NCI-H1930 (cell line): Measurements from ENCODE around the gene ACE2.
A peak's percentile ranks its signal among the peaks of the same experiment; 100 is the strongest.

Experiments
- DNase-seq, 2 experiments: peaks; one replicate each; lab custom pipeline; 2025; lab: John Stamatoyannopoulos, UW

ACE2 gene

DNA sequence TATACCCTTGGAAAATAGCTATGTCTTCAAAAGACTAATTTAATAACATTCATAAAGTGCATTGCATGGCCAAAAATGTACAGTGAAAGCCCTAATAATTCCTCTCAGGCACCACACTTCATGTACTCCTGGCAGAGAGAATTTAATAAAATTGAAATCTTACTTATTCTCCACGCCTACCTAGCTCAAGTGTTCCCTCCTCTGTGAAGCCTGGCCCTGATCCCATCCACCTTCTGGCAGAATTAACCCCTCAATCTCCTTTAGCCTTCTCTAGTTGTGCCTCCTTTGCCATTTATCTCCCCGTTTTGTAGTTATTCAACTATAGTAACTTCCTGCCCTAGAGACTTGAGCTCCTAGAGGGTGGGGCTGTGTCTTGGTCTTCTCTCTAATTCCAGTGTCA, 26.7 kb downstream of the ACE2 start:
- no peak for DNase-seq

DNA sequence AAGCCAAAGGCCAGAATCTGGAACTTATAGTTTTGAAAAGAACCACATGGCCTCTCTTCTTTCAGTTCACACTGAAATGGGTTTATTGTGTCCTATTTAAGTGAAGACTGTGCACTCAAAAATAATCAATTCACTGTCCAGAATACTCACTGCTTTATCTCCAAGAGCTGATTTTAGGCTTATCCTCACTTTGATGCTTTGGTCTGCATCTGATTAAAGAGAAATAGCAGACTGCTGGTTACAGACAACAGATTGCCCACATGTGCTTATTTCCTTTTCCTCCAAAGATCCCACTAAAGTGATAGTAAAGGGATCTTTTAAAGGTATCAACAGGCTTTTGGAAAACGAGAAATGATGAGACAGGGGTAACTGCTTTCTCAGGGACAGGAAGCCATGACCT, 30.6 kb downstream of the ACE2 start:
- DNase-seq, result no peak

DNA sequence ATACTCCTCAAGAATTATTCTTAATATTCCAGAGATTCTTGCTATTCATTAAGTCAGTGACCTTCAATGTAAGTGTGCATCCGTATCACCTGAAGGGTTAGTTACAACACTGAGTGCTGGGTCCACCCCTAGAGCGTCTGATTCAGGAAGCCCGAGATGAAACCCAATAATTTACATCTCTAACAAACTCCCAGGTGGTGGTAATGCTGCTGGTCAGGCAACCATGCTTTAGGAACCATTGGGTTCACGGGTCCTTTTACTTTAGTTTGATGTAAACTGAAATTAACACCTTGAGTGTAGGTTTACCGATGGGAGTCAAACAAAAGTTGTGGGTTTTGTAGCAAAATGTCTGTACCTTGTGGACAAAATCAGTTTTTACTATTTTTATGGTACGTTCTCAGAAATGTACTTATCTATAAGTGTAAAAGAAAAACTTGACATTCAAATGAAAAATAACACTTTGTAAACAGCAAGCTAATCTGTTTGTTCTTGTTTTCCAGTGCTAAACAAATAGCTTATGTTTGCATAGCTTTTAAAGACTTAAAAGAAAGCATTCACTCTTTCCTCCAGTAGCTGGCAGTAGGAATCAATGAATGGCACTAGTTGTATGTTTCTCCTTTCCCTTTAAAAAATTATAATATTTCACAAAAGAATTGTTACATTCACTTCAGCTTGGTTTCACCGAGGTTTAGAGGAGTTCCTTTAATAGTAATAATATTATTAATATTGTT, 32.7 kb downstream of the ACE2 start:
- no peak for DNase-seq

DNA sequence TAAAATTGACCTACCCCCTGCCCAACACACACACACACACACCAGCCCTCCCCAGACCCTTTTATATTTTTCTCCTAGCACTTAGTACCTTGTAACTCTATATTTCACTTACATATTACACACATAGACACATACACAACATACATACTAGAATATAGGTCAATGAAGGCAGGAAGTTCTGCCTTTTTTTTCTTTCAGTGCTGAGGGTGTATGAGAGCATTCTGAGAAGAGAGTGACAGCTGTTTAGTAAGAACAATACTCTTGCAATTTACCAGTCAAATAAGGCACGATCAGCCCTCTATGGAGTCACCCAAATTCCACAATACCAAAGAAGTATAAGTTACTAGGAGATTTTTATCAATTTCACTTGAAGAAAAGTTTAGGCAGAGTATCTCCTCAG, 33.5 kb downstream of the ACE2 start:
- no peak for DNase-seq

DNA sequence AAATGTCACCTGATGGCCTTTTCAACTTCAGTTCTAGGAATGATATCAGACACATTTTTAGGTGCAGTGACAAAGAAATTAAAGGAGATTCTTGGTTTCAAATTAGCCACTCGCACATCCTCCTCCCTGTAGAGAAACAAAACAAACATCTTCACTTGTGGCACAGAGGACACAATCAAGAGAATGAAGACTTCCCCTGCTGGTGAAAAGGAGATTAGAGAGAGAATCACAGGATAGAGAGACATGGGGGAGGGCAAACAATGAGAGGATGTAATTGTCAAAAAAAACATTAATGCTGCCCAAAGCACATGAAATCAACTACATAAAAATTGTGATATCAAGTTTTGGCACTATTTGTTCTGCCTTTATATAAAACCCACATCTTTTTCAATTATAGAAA, 34.5 kb downstream of the ACE2 start:
- no peak for DNase-seq

DNA sequence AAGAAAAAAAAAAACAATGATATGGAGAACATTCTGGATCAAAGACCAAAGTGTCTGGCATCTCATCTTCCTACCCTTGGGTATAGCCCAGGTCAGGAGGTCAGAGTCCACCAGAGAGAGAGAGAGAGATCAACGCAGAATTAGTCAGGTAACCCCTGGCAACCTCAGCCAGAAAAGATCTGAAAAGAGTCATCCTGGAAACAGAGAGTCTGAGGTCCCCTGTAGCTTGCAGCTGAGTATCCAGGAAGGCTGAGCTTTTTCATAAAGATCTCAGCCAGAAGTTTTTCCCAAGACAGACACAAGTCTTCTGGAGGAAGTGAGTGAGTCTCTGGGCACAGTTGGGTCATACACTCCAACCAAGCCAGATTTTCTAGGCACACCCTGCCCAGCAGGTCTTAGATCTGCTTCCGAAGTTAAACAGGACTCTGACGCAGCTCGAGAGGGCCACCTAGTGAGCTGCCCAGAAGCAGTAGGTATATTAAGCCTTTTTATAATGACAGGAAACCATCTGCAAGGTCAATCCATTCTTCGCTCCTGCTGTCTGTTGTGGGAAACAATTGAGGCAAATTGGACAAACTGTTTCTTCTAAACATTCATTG, 35.7 kb downstream of the ACE2 start:
- DNase-seq, result peak in 1 of 2 experiments; percentile 2

DNA sequence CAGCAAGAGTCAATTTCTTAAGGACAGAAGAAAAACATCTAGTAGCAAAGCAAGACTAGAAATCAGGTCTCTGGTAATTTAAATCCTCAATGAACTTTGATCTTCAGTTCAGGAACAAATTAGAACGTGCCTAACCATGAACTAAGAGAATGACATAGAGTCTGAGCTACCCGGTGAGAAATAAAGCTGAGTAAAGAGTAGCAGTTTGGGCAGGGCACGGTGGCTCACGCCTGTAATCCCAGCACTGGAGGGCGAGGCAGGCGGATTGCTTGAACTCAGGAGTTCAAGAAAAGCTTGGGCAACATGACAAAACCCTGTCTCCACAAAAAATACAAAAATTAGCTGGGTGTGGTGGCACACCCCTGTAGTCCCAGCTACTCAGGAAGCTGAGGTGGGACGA, 37.7 kb downstream of the ACE2 start:
- DNase-seq, result no peak

DNA sequence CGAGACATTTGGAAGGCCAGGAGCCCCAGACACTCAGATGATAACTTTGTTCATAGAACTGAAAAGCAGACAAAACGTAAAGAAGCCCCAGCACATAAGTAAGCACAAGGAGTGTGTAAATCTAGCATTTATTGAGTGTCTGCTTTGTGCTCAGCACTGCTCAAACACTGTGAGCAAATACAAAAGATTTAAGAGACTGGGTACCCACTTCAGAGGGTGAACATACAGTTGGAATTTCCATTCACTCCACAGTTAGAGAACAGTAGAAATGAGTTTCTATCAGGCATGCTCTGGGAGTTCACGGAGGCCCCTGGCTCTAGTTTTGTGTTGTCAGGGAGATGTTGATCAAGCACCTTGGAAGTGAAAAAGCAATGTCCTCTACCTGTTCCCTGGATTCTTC, 39.8 kb downstream of the ACE2 start:
- DNase-seq, result no peak

DNA sequence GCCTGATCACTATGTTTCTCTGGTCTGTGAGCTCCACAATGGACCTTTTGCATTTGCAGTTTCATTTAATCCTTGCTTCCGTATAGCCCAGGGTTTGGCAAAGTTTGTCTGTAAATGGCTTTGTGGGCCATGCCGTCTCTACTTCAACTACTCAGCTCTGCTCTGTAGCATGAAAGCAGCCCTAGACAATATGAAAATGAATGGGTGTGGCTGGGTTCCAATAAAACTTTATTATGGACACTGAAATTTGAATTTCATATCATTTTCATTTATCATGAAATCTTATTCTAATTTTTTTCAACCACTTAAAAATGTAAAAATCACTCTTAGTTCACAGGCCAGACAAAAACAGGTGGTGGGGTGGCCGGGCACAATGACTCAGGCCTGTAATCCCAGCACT, 41.5 kb downstream of the ACE2 start:
- no peak for DNase-seq

DNA sequence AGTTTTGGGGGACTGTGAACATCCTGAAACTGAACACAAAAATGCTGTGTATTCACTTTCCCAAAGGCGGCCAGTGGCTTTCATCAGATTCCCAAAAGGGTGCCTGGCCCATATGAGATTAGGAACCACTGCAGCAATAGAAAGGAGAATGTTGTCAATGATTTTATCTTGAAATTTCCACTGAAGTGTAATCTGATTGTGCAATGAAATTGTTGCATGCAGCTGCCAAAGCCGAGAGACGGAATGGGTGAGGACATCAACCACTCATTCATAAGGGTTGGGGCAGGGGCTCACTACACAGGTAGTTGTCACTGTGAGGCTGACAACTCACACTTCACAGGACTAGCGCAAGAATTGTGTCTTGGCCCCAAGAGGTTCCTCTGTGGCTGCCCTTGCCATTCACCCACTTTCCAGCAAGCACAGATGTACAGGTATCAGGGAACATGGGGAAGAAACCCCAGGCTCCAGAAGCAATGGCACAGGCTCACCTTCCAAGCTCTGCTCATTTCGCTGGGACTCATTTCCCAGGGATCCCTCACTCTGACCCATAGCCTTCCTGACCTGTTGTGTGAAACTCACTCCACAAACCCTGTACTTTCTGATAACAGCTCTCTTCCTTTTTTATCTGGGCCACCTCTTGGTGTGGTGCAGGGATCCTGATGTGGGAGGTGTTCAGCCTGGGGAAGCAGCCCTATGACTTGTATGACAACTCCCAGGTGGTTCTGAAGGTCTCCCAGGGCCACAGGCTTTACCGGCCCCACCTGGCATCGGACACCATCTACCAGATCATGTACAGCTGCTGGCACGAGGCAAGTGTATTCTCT, 51.4 kb downstream of the ACE2 start:
- no peak for DNase-seq

DNA sequence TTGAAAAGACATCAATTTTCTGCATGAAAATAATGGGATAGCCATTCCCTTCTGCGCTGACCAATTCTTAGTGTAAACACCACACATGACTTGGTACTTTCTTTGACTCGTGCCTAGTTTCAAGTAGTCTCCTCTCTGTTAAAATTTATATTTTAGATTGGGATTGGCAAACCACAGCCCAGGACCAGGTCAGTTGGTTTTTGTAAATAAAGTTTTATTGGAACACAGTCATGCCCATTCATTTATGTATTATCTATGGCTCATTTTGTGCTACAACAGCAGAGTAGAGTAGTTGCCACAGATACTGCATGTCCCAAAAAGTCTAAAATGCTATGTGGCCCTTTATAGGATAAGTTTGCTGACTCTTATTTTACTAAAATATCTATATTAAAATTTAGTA, 53.4 kb downstream of the ACE2 start:
- no peak for DNase-seq

DNA sequence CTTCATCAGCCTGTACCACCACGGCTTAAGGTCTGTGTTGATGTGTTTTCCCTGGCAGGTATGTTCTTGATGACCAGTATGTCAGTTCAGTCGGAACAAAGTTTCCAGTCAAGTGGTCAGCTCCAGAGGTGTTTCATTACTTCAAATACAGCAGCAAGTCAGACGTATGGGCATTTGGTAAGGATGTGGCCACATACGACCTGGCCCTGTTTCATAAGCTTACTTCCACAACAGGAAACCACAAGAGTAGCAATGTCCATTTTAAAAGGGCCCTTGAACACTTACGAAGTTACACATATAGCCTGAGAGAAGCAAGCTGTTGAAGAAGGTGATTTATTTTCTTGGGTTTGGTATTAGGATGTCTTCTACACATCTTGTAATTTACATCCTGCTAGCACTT, 54.0 kb downstream of the ACE2 start:
- no peak for DNase-seq

DNA sequence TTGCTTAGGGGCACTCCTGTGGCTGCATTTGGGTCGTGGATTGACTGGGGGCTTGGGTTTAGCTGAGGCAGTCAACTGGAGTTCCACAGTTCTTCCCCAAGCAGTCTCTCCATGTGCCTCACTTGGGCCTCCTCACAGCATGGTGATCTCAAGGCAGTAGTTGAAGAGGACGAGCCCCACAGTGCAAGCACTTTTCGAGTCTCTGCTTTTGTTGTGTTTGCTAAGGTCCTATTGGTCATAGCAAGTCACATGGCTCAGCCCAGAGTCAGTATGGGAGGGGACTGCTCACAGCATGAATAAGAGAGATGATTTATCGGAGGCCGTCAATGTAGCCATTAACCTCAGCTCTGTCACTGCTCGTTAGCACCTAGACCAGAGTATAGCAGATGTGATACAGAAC, 70.4 kb downstream of the ACE2 start:
- DNase-seq, result no peak

DNA sequence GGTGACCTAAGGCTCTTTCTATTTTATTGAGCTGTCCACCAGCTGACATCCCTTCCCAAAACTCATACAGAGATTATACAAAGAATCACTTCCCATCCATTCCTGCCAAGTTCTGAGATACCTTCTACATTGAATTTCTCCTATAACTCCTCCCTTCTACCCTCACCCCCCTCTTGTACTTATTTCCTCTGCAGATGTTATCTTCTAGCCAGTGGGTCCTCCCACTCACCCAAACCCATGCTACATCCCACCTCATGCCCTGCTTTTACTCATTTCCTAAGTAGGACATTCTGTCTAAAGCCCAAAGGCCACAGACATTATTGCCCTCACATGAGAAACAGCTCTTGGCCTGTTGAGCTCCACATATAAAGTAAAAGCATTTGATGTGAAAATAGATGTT, 71.6 kb downstream of the ACE2 start:
- DNase-seq, result no peak

DNA sequence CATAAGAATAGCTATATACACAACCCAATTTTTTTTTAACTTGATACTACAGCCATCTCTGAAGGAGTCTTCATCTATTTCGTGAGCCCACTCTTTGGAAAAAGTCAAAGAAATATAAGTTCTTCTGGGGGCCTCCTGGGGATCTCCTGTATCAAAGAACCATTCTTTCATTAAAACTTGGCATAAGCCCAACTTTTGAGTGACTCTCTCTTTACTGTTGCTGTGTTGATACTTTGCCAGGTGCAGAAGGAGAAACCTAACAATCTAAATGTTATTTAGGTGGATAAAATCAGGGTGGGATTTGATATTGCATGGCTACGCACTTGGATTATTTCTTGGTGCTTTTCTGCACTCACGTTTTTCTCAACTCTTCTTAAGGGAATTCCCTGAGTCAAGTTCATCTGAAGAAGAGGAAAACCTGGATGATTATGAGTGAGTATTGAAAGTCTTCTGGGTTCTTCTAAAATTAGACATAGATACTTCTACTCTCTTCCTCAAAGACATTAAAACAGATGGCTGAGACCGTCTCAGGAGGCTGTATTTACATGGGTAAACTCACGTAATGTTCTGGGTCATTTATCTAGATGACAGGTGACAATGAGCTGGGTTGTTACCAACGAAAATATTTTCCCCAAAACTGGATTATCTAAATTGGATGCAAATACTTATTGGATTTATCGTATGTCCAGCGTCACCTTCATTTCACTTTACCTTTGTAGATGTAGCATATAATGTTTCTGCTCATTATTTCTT, 74.9 kb downstream of the ACE2 start:
- DNase-seq, result peak in 1 of 2 experiments; percentile 43

DNA sequence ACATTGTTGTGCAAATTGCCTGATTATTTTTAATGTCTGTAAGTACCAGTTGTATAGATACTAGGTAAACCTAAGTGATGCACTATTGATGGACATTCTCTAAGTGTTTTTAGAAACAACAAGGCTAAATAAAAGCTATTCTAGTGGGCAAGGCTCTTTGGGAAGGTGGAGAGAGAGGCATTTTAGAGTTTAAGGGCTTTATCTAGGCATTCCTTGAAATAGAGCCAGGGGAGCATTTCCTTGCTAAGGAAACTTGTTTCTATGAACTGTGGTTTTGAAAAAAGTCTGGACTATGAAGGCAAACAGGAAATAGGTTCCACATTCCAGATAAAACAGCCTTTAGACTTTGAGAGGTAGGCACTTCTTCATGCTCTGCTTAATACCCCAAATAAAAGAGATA, 76.3 kb downstream of the ACE2 start:
- no peak for DNase-seq

DNA sequence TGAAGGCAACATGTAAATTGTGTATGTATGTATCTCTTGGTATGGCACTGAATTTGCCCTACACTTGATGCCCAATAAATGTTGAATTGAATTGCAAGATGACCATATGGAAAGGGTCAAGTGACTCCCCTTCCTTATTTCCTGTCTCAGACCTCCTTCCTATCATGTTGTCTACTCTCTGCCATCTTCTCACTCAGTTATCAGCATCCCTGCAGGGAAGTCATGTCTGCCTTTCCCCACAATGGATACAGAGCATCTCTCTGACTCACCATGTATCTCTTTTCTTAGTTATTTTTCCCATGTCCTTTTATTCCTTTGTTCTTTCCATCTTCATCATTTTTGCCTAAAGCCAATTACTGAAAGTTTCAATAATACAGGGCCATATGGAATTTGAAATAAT, 77.7 kb downstream of the ACE2 start:
- no peak for DNase-seq

DNA sequence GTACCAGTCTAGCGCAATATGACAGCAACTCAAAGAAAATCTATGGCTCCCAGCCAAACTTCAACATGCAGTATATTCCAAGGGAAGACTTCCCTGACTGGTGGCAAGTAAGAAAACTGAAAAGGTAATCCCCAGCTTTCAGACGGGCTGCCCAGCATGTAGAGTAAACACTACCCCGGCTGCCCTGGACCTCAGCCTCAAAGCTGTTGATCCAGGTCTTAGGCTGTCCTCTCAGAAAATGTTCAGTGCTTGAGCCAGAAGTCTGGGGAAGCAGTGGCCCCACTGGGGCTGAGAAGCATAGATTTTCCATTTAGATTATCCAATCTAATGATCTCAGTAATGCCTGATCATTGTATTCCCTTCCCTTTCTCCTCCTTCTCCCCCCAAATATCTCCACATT, 78.3 kb downstream of the ACE2 start:
- no peak for DNase-seq

DNA sequence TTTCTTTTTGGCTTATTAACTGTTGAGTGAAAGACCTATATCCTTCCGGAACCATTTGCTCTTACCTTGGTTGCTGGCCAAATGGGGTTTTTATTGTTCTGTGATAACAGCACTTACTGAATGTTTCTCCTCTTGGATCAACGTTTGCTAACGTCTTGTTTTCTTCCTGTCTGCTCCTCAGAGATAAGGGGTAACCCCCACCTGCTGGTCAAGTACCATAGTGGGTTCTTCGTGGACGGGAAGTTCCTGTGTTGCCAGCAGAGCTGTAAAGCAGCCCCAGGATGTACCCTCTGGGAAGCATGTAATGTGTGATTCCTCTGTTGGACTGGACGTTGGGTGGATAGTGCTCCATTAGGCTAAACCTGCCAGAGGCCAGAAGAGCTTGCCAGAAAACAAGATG, 84.8 kb downstream of the ACE2 start:
- no peak for DNase-seq

DNA sequence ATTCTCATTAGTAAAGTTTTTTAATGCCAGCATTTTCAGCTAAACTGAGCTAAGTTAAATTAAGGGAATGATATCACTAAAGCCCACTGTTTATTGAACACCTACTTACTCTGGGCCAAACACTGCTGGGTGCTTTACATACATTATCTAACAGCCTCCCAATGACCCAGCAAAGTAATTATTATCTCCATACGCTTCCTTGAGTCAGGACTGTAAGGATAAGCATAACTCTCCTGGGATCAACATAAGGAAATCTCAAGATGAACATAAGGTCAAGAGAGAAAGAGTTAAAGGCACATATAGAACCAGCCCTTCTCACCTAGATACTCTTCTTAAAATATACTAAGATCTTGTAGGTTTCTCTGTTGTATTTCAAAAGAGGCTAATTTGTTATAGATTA, 86.5 kb downstream of the ACE2 start:
- DNase-seq, result no peak

DNA sequence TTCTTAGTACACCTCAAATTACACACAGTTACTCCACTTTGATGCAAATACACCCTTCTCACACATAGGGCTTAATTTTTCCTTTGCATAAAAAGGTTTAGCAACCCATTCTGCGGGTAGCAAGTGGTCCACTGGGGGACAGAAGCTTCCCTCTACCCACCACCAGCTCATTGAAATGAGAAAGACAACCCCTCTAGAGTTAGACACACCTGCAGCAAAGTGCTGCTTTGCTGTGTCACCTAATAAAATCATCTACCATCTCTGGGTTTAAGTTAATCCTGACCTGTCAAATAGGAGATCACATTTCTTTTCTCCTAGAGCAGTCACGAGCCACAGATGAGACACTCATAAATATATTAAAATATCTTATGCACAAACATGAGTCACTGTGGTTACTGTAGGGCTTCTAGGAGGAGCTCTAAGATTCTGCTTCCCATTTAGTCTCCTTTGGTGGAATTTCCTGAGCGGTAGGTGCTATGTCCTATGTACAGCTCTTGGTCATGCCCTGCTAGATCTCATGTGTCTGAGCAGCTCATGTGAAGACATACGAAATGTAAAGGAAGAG, 88.3 kb downstream of the ACE2 start:
- DNase-seq, result no peak

DNA sequence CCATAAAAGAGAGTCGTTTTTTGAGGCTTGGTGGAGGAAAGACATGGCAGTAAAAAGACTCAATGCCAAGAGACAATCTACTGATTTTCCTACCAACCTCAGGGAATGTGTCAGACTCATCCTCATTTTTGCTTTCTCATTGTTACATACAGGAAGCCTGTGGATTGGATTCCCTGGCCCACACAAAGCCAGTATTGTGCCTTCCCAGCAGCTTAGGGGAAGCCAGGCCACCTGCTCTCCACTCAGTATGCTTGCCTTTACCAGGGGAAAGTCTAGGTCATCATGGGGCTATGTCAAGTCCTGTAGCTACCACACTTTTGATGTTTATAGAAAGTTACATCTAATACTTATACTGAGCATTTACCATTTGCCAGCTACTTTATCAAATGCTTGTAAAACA, 89.2 kb downstream of the ACE2 start:
- no peak for DNase-seq
